ENCODE data around the gene RBBP8NL. TPM values are rescaled to one million over a fixed set of nuclear protein-coding genes. Genes with fewer than 3 reads are reported as not detected.

RBBP8NL gene
- total RNA-seq, 1 experiment from 2014 or later, result 0.28 TPM

GRCh38 chr20:62382306-62383198 is 44.8 kb downstream of the RBBP8NL start:
- H4K20me1 ChIP-seq (ENCODE audit: control insufficient read depth, insufficient read depth, insufficient read length), result no peaks in the 10 kb centered on the region
- Mint-ChIP-seq H3K9me3 (peaks cover 4 to 6% of the 10 kb centered on the region in 2 experiments; a peak in 4 of 5 replicates), H3K36me3 (ENCODE audit: insufficient read depth in 1 of 3, low read depth in 3 of 3) (peaks cover 11 to 21% (median 14%) of the 10 kb centered on the region in 3 experiments), H3K4me1 (peaks cover 12 to 24% of the 10 kb centered on the region in 2 experiments), H3K27ac (peak overlapping the region in 2 of 3 experiments; percentile 65 to 75; a peak in 2 of 7 replicates), H3K27me3 (ENCODE audit: low read depth) (no peaks in the 10 kb centered on the region; the same call in 1 of the 2 replicates), H3K4me3 (peak overlapping the region in 1 of 2 experiments; percentile 12; a peak in 1 of 5 replicates)
- peaks cover 9% of the 10 kb centered on the region for H3K23me2 ChIP-seq (ENCODE audit: insufficient read length, low read depth, low read length, poor library complexity, severe bottlenecking)
- no peak overlapping the region for H3K14ac ChIP-seq (ENCODE audit: insufficient read depth, low read length)
- H3K27ac ChIP-seq (ENCODE audit: insufficient read length, low read depth, low read length), result no peak overlapping the region
- peaks cover 8% of the 10 kb centered on the region; the same call in 1 of the 2 replicates for H3K79me2 ChIP-seq (ENCODE audit: insufficient read depth, low read length)
- no peak overlapping the region for H4K5ac ChIP-seq (ENCODE audit: insufficient read length, low read depth, low read length)
- H4K8ac ChIP-seq (replicated peaks; ENCODE audit: insufficient read length, low read depth, low read length), result no peak overlapping the region
- peaks cover 3% of the 10 kb centered on the region for H3K79me1 ChIP-seq (ENCODE audit: insufficient read depth, low read depth, low read length, poor library complexity, severe bottlenecking)
- no peak overlapping the region for H2BK12ac ChIP-seq (ENCODE audit: insufficient read length, low read depth, low read length)
- no peak overlapping the region for H2BK5ac ChIP-seq (ENCODE audit: insufficient read length, low read length)
- H3K9ac ChIP-seq (ENCODE audit: extremely low read depth, insufficient read length, low read length), result no peak overlapping the region
- no peak overlapping the region for H2BK120ac ChIP-seq (ENCODE audit: low read depth, low read length, poor library complexity, severe bottlenecking)
- H3K27me3 ChIP-seq (ENCODE audit: insufficient read depth, low read length), result no peaks in the 10 kb centered on the region
- H2BK20ac ChIP-seq (ENCODE audit: low read depth, low read length, poor library complexity, severe bottlenecking), result no peak overlapping the region
- H3T11ph ChIP-seq (ENCODE audit: low read length), result no peak overlapping the region
- no peaks in the 10 kb centered on the region for H3K9me3 ChIP-seq (ENCODE audit: control insufficient read depth, low read depth, low read length)
- no peak overlapping the region for H4K91ac ChIP-seq (ENCODE audit: insufficient read length, low read depth, low read length)
- H3K4me1 ChIP-seq (ENCODE audit: insufficient read depth, low read length), result no peaks in the 10 kb centered on the region
- no peak overlapping the region for H3K23ac ChIP-seq (ENCODE audit: insufficient read length, low read depth, low read length)
- H2BK15ac ChIP-seq (ENCODE audit: low read depth, low read length), result no peak overlapping the region
- WGBS (ENCODE audit: extremely low coverage, insufficient read length, low lambda C conversion rate), result no CpG with 5 or more reads among the region's 18 CpGs
- H3K4me2 ChIP-seq (ENCODE audit: insufficient read depth, insufficient read length, low read length), result no peak overlapping the region
- peak; percentile 97 for TF ChIP-seq CTCF (conservative IDR thresholded peaks at IDR 0.05)
- H3K56ac ChIP-seq (ENCODE audit: insufficient read length, low read depth, low read length), result no peak overlapping the region
- no peak overlapping the region for H3K18ac ChIP-seq (ENCODE audit: insufficient read length, low read depth, low read length)
- H2AFZ ChIP-seq (ENCODE audit: low read length), result no peak overlapping the region
- peak; percentile 93 for DNase-seq
- H2AK5ac ChIP-seq (ENCODE audit: insufficient read length, low read length), result no peak overlapping the region
- no peak overlapping the region for H3K4ac ChIP-seq (ENCODE audit: low read depth, low read length)

All from H9 (cell line).